ENCODE results near the gene TMEM30A. TPM values are rescaled to one million over a fixed set of nuclear protein-coding genes. Genes with fewer than 3 reads are reported as not detected.

The TMEM30A gene
- total RNA-seq, 1 donor from 2014 or later: 102 TPM

- DNase-seq (ENCODE audit: low spot score): no peak
Measured at GRCh38 chr6:75217193-75217592, 67.4 kb downstream of the TMEM30A start.

GRCh38 chr6:75215291-75215690, 69.3 kb downstream of the TMEM30A start:
- DNase-seq (ENCODE audit: low spot score): no peak

- DNase-seq (ENCODE audit: low spot score): no peak
Measured at GRCh38 chr6:75213732-75214131, 70.9 kb downstream of the TMEM30A start.

GRCh38 chr6:75213112-75213511, 71.5 kb downstream of the TMEM30A start:
- DNase-seq (ENCODE audit: low spot score): no peak

- no peak for DNase-seq (ENCODE audit: low spot score)
Measured at GRCh38 chr6:75211920-75212590, 72.5 kb downstream of the TMEM30A start.

GRCh38 chr6:75210885-75211739, 73.5 kb downstream of the TMEM30A start:
- peak; percentile 61 for DNase-seq (ENCODE audit: low spot score)

- DNase-seq (ENCODE audit: low spot score): no peak
Measured at GRCh38 chr6:75209184-75209723, 75.3 kb downstream of the TMEM30A start.

GRCh38 chr6:75208298-75209183, 76.1 kb downstream of the TMEM30A start:
- peak; percentile 88 for DNase-seq (ENCODE audit: low spot score)

- DNase-seq (ENCODE audit: low spot score): no peak
Measured at GRCh38 chr6:75206576-75207342, 77.8 kb downstream of the TMEM30A start.

- DNase-seq (ENCODE audit: low spot score): peak; percentile 88
Measured at GRCh38 chr6:75205776-75206575, 78.6 kb downstream of the TMEM30A start, which contains the start of gene COL12A1. COL12A1 (minus strand) TSS chr6:75206053; CDS start chr6:75202792, 3,261 bp downstream.

GRCh38 chr6:75204959-75205775, 79.4 kb downstream of the TMEM30A start:
- no peak for DNase-seq (ENCODE audit: low spot score)

- peak; percentile 76 for DNase-seq (ENCODE audit: low spot score)
Measured at GRCh38 chr6:75204217-75204958, 80.2 kb downstream of the TMEM30A start.

GRCh38 chr6:75203721-75204120, 80.9 kb downstream of the TMEM30A start:
- no peak for DNase-seq (ENCODE audit: low spot score)

Other genes starting within 250 kb of the TMEM30A start
- 46.8 TPM for gene COL12A1, start 78.7 kb downstream of the TMEM30A start, total RNA-seq
- 376 TPM for gene COX7A2, start 41.0 kb downstream of the TMEM30A start, total RNA-seq
- gene FILIP1, start 209.0 kb upstream of the TMEM30A start, total RNA-seq: 22.9 TPM